Vagina (tissue), 2 donors: Measurements from ENCODE around the gene ENSA. TPM values are rescaled to one million over a fixed set of nuclear protein-coding genes. Genes with fewer than 3 reads are reported as not detected.
"Not testable (repeated sequence)": the region's sequence is repeated elsewhere in the genome, so short reads cannot be mapped to it uniquely, and the experiment has no call there.

ENCODE experiments used
- DNase-seq, 2 donors: peaks; one replicate each; pipeline ENCODE4 v3.0.0-alpha.2; 2017; ENCODE audit errors: extremely low spot score in 2 of 2
- H3K27ac ChIP-seq: fragments of 200-600 bp; sonication (generic); one replicate; pipeline ENCODE4 v1.5.1; 2019
- H3K27me3 ChIP-seq: fragments of 200-600 bp; sonication (generic); one replicate; pipeline ENCODE4 v1.5.1; 2019
- H3K36me3 ChIP-seq, 2 donors: fragments of 200-600 bp; sonication (generic); one replicate each; pipeline ENCODE4 v1.5.1; 2017 to 2019
- H3K4me1 ChIP-seq: fragments of 200-600 bp; sonication (generic); one replicate; pipeline ENCODE4 v1.5.1; 2019
- H3K4me3 ChIP-seq, 2 donors: fragments of 200-600 bp; sonication (generic); 1 replicate in 1 of 2; 2 replicates in 1 of 2; pipeline ENCODE4 v1.5.1; 2016 to 2019
- H3K9me3 ChIP-seq: fragments of 200-600 bp; sonication (generic); one replicate; pipeline ENCODE4 v1.5.1; 2019
- POLR2A ChIP-seq, 2 donors: fragments of 450-650 bp; IDR thresholded peaks; one replicate each; pipeline ENCODE4 v1.6.1; 2017; ENCODE audit warnings: antibody characterized with exemption in 2 of 2, mild to moderate bottlenecking in 2 of 2, moderate library complexity in 2 of 2
- POLR2AphosphoS5 ChIP-seq, 2 donors: sonication (generic); formaldehyde crosslinking; IDR thresholded peaks; one replicate each; pipeline ENCODE4 v1.9.0; 2017; ENCODE audit warnings: antibody characterized with exemption in 2 of 2, mild to moderate bottlenecking in 2 of 2, low read depth in 1 of 2; ENCODE audit not compliant: insufficient read depth in 1 of 2
- intact Hi-C: fragments of 100-400 bp; cut with DNase I; formaldehyde crosslinking; loops from one replicate; pipeline ENCODE4 v1.15.1; 2023
- total RNA-seq: library from RNA; depleted of rRNA; stranded (reverse); fragments of >200 nt; gene quantifications from one replicate; pipeline ENCODE4 v1.2.3, GENCODE V29; 2016
- TF ChIP-seq, protein P1 (sequence below), 3 experiments: fragments of 450-650 bp in 2 of 3; fragments of 200-600 bp in 1 of 3; sonication (generic) in 1 of 3; IDR thresholded peaks; one replicate each; pipeline ENCODE4 v1.5.1; 2017 to 2019; ENCODE audit warnings: antibody characterized with exemption in 3 of 3, mild to moderate bottlenecking in 2 of 3, moderate library complexity in 2 of 3

Gene ENSA
- total RNA-seq, 1 donor from 2014 or later, result 117 TPM

DNA sequence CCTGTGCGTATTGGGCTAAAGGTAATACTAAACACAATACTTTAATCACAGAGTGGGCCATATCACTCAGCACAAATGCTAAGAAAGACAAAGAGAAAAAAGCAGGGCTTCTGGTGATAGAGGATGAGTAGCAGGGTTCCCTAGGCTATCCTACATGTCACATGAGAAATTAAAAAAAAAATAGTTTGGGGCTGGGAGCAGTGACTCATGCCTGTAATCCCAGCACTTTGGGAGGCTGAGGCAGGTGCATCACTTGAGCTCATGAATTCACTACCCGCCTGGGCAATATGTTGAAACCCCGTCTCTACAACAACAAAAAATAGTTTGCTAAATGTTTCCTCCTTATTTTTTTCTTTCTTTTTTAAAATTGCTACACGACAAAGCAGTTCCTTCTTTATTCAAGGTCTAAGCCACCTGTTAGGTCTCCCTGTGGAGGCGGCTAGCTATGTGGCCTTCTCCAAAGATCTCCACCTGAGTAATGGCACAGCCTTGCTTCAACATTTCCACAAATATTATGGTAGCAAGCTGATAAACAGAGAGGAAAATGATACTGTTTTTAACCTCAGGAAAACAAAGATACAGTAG is 1.5 kb downstream of the ENSA start:
- TF ChIP-seq POLR2AphosphoS5 (IDR thresholded peaks at IDR 0.05; ENCODE audit: insufficient read depth in 1 of 2, low read depth in 1 of 2), result no peak
- H3K36me3 ChIP-seq, result peaks cover 0 to 38% of the 10 kb centered on the region in 2 donors
- intact Hi-C loops, result loop anchor here (5.0 kb wide), 1 partner anchor 66 kb away; no protein-coding TSS in a partner anchor
- no peaks in the 10 kb centered on the region for H3K9me3 ChIP-seq
- peak overlapping the region; percentile 63 to 68 for H3K4me3 ChIP-seq
- peak in 1 of 2 donors; percentile 56 for DNase-seq
- peaks cover 63% of the 10 kb centered on the region for H3K4me1 ChIP-seq
- H3K27me3 ChIP-seq, result no peaks in the 10 kb centered on the region
- peak overlapping the region; percentile 98 for H3K27ac ChIP-seq

DNA sequence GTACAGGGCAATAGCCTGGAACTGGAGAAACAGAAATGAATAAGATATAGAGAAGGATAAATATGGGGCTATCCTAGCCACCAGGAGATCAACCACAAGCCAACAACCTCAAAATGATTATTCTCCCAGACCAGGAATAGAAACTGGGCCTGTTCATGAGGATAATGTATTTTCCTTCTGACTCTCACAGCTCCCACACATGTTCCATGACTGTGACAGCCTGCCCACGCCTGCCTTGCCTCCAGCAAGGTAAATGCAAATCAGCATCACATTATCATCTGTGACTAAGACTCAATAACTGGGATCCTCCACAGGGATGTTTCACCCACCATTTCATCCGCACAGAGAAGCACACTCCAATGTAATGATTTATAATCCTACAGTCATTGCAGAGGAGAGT is 3.3 kb downstream of the ENSA start:
- H3K36me3 ChIP-seq, result peaks cover 0 to 38% of the 10 kb centered on the region in 2 donors
- TF ChIP-seq, protein P1, sequence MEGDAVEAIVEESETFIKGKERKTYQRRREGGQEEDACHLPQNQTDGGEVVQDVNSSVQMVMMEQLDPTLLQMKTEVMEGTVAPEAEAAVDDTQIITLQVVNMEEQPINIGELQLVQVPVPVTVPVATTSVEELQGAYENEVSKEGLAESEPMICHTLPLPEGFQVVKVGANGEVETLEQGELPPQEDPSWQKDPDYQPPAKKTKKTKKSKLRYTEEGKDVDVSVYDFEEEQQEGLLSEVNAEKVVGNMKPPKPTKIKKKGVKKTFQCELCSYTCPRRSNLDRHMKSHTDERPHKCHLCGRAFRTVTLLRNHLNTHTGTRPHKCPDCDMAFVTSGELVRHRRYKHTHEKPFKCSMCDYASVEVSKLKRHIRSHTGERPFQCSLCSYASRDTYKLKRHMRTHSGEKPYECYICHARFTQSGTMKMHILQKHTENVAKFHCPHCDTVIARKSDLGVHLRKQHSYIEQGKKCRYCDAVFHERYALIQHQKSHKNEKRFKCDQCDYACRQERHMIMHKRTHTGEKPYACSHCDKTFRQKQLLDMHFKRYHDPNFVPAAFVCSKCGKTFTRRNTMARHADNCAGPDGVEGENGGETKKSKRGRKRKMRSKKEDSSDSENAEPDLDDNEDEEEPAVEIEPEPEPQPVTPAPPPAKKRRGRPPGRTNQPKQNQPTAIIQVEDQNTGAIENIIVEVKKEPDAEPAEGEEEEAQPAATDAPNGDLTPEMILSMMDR (IDR thresholded peaks at IDR 0.05), result no peak
- peak in 1 of 2 donors; percentile 63 for TF ChIP-seq POLR2AphosphoS5 (IDR thresholded peaks at IDR 0.05; ENCODE audit: insufficient read depth in 1 of 2, low read depth in 1 of 2)
- intact Hi-C loops, result loop anchor here (5.0 kb wide), 1 partner anchor 64 kb away; no protein-coding TSS in a partner anchor
- H3K27ac ChIP-seq, result peak overlapping the region; percentile 53
- no peaks in the 10 kb centered on the region for H3K27me3 ChIP-seq
- H3K4me3 ChIP-seq, result no peak overlapping the region
- peaks cover 76% of the 10 kb centered on the region for H3K4me1 ChIP-seq
- H3K9me3 ChIP-seq, result no peaks in the 10 kb centered on the region
- DNase-seq, result no peak

DNA sequence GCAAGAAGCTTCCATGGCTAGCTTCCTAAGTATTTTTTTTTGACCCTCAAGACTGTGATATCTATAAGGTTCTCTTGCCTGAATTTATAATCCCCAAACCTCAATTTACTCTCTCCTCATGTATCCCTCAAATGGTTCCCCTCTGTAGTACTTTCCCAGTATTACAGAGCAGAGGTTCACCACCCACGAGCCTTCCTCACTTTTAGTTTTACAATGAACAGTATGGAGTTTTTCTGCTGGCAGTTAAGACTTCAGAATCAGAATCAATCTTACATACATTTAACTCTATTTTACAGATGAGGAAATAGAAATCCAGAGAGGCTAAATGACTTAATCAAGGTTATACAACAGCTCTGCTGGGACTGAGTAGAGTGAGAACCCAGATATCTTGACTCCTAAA is 4.9 kb downstream of the ENSA start:
- Histone ChIP-seq H3K27ac (peak overlapping the region; percentile 53), H3K36me3 (peaks cover 0 to 42% of the 10 kb centered on the region in 2 donors), H3K4me1 (peaks cover 82% of the 10 kb centered on the region)
- H3K9me3 ChIP-seq, intact Hi-C loops, H3K27me3 ChIP-seq, H3K4me3 ChIP-seq: not testable (repeated sequence)
- DNase-seq, result peak in 1 of 2 donors; percentile 1

DNA sequence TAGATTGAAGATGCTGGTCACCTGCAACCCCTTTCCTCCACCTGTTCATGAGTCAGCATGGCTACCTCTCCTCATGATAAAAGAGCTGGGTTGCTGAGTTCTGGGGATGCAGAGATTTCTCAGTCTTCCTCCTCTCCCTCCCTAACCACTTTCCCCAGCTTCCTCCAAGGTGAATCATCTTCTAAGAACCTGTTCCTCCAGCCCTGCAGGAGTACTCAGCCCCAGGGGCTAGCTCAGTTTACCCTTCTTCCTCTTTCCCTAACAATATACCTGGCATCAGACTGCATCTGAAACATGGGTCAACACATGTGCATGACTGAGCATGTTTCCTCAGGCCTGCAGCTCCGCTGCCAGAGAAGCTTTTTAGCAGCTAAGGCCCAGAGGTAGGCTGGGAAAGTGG is 5.3 kb downstream of the ENSA start:
- H3K4me3 ChIP-seq, H3K27me3 ChIP-seq, H3K9me3 ChIP-seq, intact Hi-C loops: not testable (repeated sequence)
- H3K4me1 ChIP-seq, result peaks cover 85% of the 10 kb centered on the region
- peak in 1 of 2 donors; percentile 67 for TF ChIP-seq POLR2AphosphoS5 (IDR thresholded peaks at IDR 0.05; ENCODE audit: insufficient read depth in 1 of 2, low read depth in 1 of 2)
- peak overlapping the region; percentile 53 for H3K27ac ChIP-seq
- DNase-seq, result peak in 1 of 2 donors; percentile 85
- peaks cover 0 to 42% of the 10 kb centered on the region in 2 donors for H3K36me3 ChIP-seq

DNA sequence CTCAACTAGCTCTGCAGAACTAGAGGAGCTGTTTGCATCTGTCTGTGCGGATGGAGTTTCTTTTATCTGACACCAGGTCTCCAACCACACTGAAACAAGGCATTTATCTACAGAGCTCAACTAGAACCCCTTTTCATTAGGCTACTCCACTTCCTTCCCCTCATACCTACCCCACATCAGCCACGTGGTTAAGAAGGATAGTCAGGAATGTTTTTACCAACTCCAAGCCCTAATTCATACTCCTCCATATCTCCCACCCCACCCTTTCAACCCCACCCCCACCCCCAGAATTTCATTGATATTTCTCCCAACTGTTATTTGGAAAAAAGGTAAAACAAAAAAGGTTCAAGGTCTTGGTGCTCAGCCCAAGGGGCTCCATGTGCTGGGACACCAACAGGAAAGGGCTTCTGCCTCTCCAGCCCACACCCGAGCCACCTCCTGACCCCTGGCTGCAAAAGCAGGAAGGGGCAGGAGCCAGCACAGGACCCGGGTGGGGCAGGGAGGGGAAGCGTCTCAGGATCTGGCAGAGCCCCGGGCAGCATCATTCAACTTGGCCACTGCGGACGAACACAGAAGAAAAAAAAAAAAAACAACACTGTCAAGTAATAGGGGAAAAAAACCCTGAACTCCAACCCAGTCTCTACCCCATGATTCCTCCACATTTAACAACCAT is 7.0 kb downstream of the ENSA start:
- H3K4me3 ChIP-seq, result no peak overlapping the region
- peak in 1 of 2 donors; percentile 83 for DNase-seq
- no peaks in the 10 kb centered on the region for H3K27me3 ChIP-seq
- H3K27ac ChIP-seq, result peak overlapping the region; percentile 53
- no peaks in the 10 kb centered on the region for H3K9me3 ChIP-seq
- intact Hi-C loops, result no loop called here
- peaks cover 73% of the 10 kb centered on the region for H3K4me1 ChIP-seq
- H3K36me3 ChIP-seq, result peaks cover 0 to 48% of the 10 kb centered on the region in 2 donors
- TF ChIP-seq POLR2A (IDR thresholded peaks at IDR 0.05), result no peak
- TF ChIP-seq, protein P1 (IDR thresholded peaks at IDR 0.05), result no peak
- TF ChIP-seq POLR2AphosphoS5 (IDR thresholded peaks at IDR 0.05; ENCODE audit: insufficient read depth in 1 of 2, low read depth in 1 of 2), result peak in 1 of 2 donors; percentile 9

DNA sequence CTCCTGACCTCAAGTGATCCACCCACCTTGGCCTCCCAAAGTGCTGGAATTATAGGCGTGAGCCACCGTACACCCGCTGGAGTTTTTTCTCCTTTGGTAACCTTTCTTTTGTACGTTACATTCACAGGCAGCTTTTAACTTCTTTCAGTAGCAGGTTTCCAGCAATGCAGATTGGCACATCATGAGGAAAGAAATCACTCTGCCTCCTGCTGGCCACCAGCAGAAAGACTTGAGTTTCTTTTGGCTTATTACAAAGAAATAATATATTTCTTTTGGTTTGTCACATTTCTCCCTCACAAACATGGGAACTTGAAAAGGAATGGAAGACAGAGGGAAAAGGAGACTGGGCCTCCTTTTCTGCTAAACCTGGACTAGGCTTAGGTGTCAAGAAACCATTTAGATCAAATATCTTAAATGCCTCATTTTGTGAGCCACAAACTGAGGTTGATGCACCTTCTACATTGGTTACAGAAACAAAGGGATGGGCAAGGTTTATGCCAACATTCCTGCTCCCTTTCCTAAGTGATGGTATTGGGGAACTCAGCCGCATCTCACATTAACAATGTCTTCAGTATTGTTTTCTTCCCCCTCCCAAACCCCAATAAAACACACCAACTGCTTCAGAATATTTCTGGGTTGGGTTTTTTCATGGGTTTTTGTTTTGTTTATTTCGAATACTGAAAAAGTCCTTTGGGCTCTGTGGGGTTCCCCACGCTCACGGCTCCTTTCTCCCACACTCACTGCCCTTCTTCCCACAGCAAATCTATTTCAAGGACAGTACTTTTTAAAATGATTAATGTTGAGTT is 7.7 kb downstream of the ENSA start:
- Histone ChIP-seq H3K4me1 (peaks cover 65% of the 10 kb centered on the region), H3K9me3 (no peaks in the 10 kb centered on the region), H3K27me3 (no peaks in the 10 kb centered on the region), H3K27ac (peak overlapping the region; percentile 53), H3K36me3 (peaks cover 0 to 49% of the 10 kb centered on the region in 2 donors), H3K4me3 (no peak overlapping the region)
- TF ChIP-seq, protein P1 (IDR thresholded peaks at IDR 0.05), result peak; percentile 8 to 62 (median 17)
- TF ChIP-seq POLR2A (IDR thresholded peaks at IDR 0.05) (no peak), POLR2AphosphoS5 (IDR thresholded peaks at IDR 0.05; ENCODE audit: insufficient read depth in 1 of 2, low read depth in 1 of 2) (peak in 1 of 2 donors; percentile 30)
- DNase-seq, result no peak
- intact Hi-C loops, result no loop called here
